RWPE1 (cell line): ENCODE results near the gene ADGRG2.

Experiments
- CTCF ChIA-PET: fragments of 350-600 bp; sonication (Branson Sonifier 250); formaldehyde crosslinking; extraction: SDS; loops from one replicate; lab custom pipeline; 2021; lab: Yijun Ruan, JAX
- POLR2A ChIA-PET: fragments of 400-600 bp; formaldehyde crosslinking; extraction: SDS; loops from one replicate; lab custom pipeline; 2020; ENCODE audit warnings: antibody characterized with exemption; ENCODE audit not compliant: low non-redundant PET; lab: Yijun Ruan, JAX
- DNase-seq: peaks from one replicate; pipeline ENCODE4 v3.0.0; 2012; ENCODE audit warnings: low spot score
- H3K27ac ChIP-seq: fragments of 450-650 bp; 2 replicates; pipeline ENCODE4 v1.5.1; 2017
- TF ChIP-seq, protein P1 (sequence below): fragments of 450-650 bp; conservative IDR thresholded peaks from 2 replicates; pipeline ENCODE4 v1.5.1; 2017; ENCODE audit warnings: low read depth, mild to moderate bottlenecking

ADGRG2 gene

DNA sequence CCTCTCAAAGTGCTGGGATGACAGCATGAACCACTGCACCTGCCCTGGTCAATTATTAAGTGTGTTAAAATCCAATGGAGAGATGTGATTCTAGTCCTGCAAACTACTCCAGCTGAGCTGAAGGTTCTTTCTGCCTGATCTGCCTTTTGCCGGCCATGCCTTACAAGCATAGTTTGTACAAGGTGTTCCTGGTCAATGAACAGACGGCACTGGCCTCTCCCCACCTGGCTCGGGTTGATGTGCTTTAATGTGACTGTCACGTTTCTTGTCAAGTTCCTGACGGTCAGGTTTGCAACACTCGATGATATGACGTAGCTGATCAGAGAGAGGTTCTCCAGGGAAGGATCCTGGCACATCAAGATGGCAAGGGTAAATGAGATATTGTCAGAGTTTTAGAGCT lies 115.3 kb downstream of the ADGRG2 start:
- POLR2A ChIA-PET, result no interaction called here
- TF ChIP-seq, protein P1, sequence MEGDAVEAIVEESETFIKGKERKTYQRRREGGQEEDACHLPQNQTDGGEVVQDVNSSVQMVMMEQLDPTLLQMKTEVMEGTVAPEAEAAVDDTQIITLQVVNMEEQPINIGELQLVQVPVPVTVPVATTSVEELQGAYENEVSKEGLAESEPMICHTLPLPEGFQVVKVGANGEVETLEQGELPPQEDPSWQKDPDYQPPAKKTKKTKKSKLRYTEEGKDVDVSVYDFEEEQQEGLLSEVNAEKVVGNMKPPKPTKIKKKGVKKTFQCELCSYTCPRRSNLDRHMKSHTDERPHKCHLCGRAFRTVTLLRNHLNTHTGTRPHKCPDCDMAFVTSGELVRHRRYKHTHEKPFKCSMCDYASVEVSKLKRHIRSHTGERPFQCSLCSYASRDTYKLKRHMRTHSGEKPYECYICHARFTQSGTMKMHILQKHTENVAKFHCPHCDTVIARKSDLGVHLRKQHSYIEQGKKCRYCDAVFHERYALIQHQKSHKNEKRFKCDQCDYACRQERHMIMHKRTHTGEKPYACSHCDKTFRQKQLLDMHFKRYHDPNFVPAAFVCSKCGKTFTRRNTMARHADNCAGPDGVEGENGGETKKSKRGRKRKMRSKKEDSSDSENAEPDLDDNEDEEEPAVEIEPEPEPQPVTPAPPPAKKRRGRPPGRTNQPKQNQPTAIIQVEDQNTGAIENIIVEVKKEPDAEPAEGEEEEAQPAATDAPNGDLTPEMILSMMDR, result no peak
- H3K27ac ChIP-seq, result no peak overlapping the region
- CTCF ChIA-PET, result interaction anchor here (0.6 kb wide), 1 partner anchor 87 kb away, joined by 5 read pairs; no protein-coding TSS in a partner anchor
- no peak for DNase-seq

DNA sequence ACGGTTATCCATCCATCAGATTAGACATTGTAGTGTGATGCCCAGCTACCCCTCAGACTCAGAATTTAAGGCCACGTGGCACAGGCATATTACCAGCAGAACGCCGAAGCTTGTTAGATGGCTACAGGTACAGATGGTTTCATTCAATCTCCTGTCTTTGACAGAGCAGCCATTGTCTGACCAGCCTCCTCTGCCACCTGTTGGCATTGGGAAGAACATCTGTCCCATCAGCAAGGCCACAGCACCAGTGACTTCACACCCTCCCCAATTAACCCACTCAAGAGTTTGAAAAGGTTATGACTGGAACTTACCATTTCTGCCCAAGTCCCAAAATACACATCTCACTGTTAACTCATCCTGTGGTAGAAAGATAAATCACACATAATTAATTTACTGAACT lies 116.4 kb downstream of the ADGRG2 start:
- DNase-seq, result no peak
- POLR2A ChIA-PET, result no interaction called here
- CTCF ChIA-PET, result interaction anchor here (0.7 kb wide), 1 partner anchor 45 kb away, joined by 3 read pairs; no protein-coding TSS in a partner anchor
- H3K27ac ChIP-seq, result no peak overlapping the region
- TF ChIP-seq, protein P1, result no peak

DNA sequence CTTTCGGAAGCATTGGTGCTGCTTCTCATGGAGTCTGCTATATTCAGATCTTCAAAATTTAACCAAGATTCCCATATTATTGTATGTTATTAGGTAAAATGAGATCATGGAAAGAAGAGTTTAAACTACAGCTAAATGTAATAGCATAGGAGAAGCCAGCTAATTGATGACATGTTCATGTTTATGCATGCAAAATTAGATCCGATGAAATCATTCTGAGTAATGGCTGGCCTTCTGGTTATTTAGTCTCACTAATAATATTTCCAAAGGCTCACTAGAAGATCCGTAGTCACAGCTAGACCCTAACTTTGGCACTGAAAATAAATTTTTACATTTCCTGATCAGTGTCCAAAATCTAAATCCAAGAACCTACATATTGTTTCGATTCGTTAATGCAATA lies 118.5 kb downstream of the ADGRG2 start:
- ChIA-PET CTCF (interaction anchor here (0.6 kb wide), 1 partner anchor 355 kb away, joined by 3 read pairs; no protein-coding TSS in a partner anchor), POLR2A (no interaction called here)
- TF ChIP-seq, protein P1, result no peak
- DNase-seq, result no peak
- no peak overlapping the region for H3K27ac ChIP-seq

DNA sequence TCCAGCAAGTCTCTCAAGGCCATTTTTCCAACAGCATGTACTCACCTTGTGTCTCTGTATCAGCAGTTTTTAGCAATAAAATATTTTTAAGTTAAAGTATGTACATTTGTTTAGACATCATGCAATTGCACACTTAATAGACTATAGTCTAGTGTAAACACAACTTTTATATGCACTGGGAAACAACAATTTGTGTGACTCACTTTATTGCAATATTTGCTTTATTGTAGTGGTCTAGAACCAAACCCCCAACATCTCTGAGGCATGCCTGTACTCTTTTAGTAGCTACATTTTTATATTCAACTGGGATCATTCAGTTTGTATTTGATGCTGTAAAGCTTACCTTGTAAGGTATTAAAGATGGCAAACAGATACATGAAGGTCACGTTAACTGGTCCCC lies 123.6 kb downstream of the ADGRG2 start:
- CTCF ChIA-PET, result no interaction called here
- POLR2A ChIA-PET, result no interaction called here
- H3K27ac ChIP-seq, result no peak overlapping the region
- no peak for DNase-seq
- TF ChIP-seq, protein P1, result no peak

DNA sequence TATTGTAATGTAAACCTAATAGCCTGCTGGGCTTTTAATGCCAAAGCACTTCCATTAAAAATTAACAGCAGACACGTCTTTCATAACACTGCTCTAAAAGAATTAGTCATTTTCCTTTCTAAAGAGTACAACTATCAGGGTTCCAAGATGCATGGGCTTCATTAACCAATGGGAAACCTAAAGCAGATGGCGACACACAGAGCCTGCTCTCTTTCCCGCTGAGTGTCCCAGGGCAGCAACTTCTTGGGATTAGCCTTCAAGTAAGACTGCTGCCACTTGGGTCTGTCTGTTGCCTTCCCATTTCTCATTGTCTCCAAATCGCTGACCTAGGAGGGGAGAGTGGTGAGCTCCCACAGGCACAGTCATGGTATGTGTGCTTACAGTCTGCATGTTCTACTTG lies 124.4 kb downstream of the ADGRG2 start:
- TF ChIP-seq, protein P1, result no peak
- no peak overlapping the region for H3K27ac ChIP-seq

DNA sequence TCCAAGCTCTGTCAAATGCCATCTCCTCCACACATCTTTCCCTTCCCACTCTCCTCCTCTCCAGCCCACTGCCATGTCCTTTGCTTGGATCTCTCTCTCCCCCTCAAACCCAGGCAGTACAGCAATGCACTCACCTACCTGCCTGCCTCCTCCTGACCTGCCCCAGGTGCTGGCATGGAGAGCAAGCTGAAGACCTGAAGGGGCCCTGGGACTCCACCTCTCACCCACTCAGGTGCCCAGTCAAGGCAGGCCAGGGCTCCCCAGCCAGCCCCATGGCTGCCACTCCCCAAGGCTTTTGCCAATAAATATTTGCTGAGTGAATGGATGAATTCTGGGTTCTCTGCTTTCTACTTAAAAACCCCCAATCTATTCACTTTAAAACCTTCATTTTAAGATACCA lies 125.7 kb downstream of the ADGRG2 start:
- ChIA-PET POLR2A (interaction anchor here (0.6 kb wide), 1 partner anchor 375 kb away, joined by 6 read pairs; no protein-coding TSS in a partner anchor), CTCF (no interaction called here)
- H3K27ac ChIP-seq, result no peak overlapping the region
- TF ChIP-seq, protein P1, result no peak
- no peak for DNase-seq

More for the DNA sequence above, 124.4 kb downstream of the ADGRG2 start:
- ChIA-PET CTCF (no interaction called here), POLR2A (no interaction called here)
- no peak for DNase-seq

DNA sequence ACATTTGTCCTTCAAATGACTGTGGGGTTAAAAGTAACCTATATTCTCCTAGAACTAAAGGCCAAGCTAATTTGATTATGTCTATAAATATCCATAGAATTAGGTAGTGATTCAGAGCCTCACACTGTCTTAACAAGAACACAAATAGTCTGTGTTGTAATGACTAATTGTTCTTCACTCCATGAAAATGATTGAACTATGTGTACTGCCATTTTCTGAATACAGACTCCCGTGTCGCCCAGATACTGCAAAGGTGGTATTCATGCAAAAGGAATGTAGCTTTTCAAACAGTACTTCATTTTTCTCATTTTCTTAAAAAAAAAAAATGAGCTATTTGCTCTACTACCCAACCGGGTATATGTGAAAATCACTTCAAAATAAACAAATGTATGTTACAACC lies 127.0 kb downstream of the ADGRG2 start:
- no peak overlapping the region for H3K27ac ChIP-seq
- TF ChIP-seq, protein P1, result no peak
- POLR2A ChIA-PET, result no interaction called here
- CTCF ChIA-PET, result interaction anchor here (0.7 kb wide), 1 partner anchor 239 kb away, joined by 4 read pairs; no protein-coding TSS in a partner anchor
- peak; percentile 41 for DNase-seq
